Heart left ventricle (tissue), 16 donors: ENCODE data around the gene TTC27. TPM values are rescaled to one million over a fixed set of nuclear protein-coding genes. Genes with fewer than 3 reads are reported as not detected.

ENCODE experiments used
- ATAC-seq, 4 donors: fragments of 200-7000 bp; cut with Tn5 transposase; one replicate each; pipeline ENCODE4 v1.9.1; 2020 to 2022; ENCODE audit warnings: moderate library complexity in 4 of 4, mild to moderate bottlenecking in 3 of 4, moderate number of reproducible peaks in 1 of 4
- DNase-seq, 5 donors: peaks; one replicate each; pipeline ENCODE4 v3.0.0-alpha.2; 2020
- H3K27ac ChIP-seq, 12 donors: fragments of 200-600 bp; sonication (generic) in 4 of 12; one replicate each; pipeline versions ENCODE4 v1.5.0 to v1.8.0; 2016 to 2022; ENCODE audit warnings: mild to moderate bottlenecking in 2 of 12
- H3K27me3 ChIP-seq, 9 donors: fragments of 200-600 bp; sonication (generic) in 2 of 9; one replicate each; pipeline versions ENCODE4 v1.5.1 to v1.8.0; 2016 to 2022; ENCODE audit warnings: mild to moderate bottlenecking in 3 of 9
- H3K36me3 ChIP-seq, 9 donors: fragments of 200-600 bp; sonication (generic) in 2 of 9; one replicate each; pipeline versions ENCODE4 v1.5.0 to v1.8.0; 2018 to 2022; ENCODE audit warnings: mild to moderate bottlenecking in 2 of 9
- H3K4me1 ChIP-seq, 12 donors: fragments of 200-600 bp; sonication (generic) in 4 of 12; one replicate each; pipeline versions ENCODE4 v1.5.0 to v1.8.0; 2016 to 2022; ENCODE audit warnings: mild to moderate bottlenecking in 3 of 12
- H3K4me3 ChIP-seq, 12 donors: fragments of 200-600 bp; sonication (generic) in 4 of 12; one replicate each; pipeline versions ENCODE4 v1.5.0 to v1.8.0; 2017 to 2022; ENCODE audit warnings: mild to moderate bottlenecking in 9 of 12, moderate library complexity in 4 of 12
- H3K9me3 ChIP-seq, 12 donors: fragments of 200-600 bp; sonication (generic) in 4 of 12; one replicate each; pipeline versions ENCODE4 v1.5.0 to v1.8.0; 2016 to 2022; ENCODE audit warnings: mild to moderate bottlenecking in 1 of 12
- POLR2A ChIP-seq, 2 donors: fragments of 450-650 bp; IDR thresholded peaks; one replicate each; pipeline ENCODE4 v1.6.1; 2017; ENCODE audit warnings: antibody characterized with exemption in 2 of 2, mild to moderate bottlenecking in 2 of 2, moderate library complexity in 2 of 2
- WGBS, 4 donors: extraction: QIAGEN DNeasy Blood & Tissue Kit in 2 of 4; methylation state at CpG; one replicate each; pipeline versions ENCODE4 v1.1.5 to v1.1.7; 2013 to 2018; 5-methylcytosine and 5-hydroxymethylcytosine counted together
- intact Hi-C, 10 donors: fragments of 100-400 bp; cut with DNase I; formaldehyde crosslinking; loops; one replicate each; pipeline versions ENCODE4 v1.11.1 to v1.14.2; 2022
- polyA plus RNA-seq, 2 donors: library from polyadenylated mRNA; stranded (reverse); fragments of 200-250 nt; gene quantifications; one replicate each; pipeline ENCODE4 v1.2.3, GENCODE V29; 2013
- total RNA-seq, 9 donors: library from RNA; depleted of rRNA in 2 of 9; stranded (reverse); fragments of >200 nt in 2 of 9; fragmentation: NEBNext Ultra II Directional in 3 of 9; extraction: Animal tissue kit (Norgen Biotek cat#: 25700) in 3 of 9; gene quantifications; one replicate each; pipeline versions ENCODE4 v1.1.0 to v1.2.4, GENCODE V29; 2016 to 2023
- TF ChIP-seq, protein P1 (sequence below), 12 donors: fragments of 200-600 bp; sonication (generic) in 4 of 12; IDR thresholded peaks; one replicate each; pipeline versions ENCODE4 v1.5.0 to v1.8.0; 2018 to 2022; ENCODE audit warnings: antibody characterized with exemption in 12 of 12, mild to moderate bottlenecking in 5 of 12
- donor health status: ischemic (EF 13 %, LVEDD 7.1; RV severe dilation, severe dysfunction).
- donor health status: healthy with polysubstance abuse.
- donor health status: DM: no; HTN: yes; CAD: no.
- donor health status: DM: no; HTN: no; CAD: no.
- donor health status: ischemic (EF 25% LVEDD 6.9; RV normal size, moderate dysfunction).
- donor health status: ischemic (EF 25% LVEDD 5.7; RV mildly dilated, moderate dysfunction).
- donor health status: healthy.
- donor health status: DM: yes; HTN: yes; CAD: no.
- donor health status: ischemic (EF 35%, LVEDD 5.7; RV mildly dilated, moderate dysfunction).
- donor health status: nonischemic (EF 11% LVEDD 7.7; RV severe dilation, severe dysfunction).
- donor health status: DM: yes; HTN: yes; CAD: no.
- donor health status: PGD.
- donor health status: ischemic (EF 29% LVEDD 5.4; RV normal size, mild dysfunction).
- donor health status: nonischemic (EF 23%, LVEDD 6.1; RV moderate dilation, normal function).

Gene TTC27
- total and polyA plus RNA-seq, 11 donors: 5.2 to 18.1 (median 11.0) TPM

DNA sequence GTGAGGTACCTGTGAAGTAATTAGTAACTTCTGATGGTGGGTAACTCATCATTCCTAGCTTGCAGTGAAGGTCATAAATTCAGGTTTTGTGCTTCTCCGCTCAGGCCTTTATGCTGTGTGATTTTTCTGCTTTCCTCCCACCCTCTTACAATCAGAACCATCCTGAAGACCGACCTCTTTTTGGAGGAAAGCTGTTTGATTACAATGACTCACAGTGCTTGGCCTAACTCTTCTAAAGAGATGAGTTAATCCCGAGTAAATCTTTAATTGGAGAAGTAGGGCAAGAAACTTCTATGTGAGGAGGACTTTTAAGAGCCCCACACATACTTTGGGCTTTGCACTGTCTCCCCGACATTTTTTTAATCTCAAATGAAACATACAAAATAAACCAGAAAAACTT is 53.1 kb downstream of the TTC27 start:
- intact Hi-C loops: no loop called here

DNA sequence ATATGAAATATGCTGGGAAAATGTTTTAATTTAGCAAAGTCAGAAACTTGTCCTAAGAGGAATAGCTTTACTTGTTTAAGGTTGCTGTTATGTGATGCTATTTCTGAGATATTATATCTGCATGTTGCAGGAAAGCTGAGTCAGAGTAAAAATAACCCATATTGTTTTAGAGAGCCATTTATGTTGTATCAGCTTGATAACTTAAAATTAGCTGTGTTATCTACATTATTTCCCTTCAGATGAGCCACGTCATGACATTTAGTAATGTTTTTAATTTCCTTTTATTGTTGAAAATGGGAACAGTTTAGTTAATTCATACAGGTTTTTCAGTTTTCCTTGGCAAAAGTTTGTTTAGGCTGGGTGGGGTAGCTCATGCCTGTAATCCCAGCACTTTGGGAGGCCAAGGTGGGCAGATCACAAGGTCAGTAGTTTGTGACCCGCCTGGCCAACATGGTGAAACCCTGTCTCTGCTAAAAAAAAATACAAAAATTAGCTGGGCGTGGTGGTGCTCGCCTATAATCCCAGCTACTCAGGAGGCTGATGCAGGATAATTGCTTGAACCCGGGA is 55.8 kb downstream of the TTC27 start:
- intact Hi-C loops: no loop called here
- H3K4me1 ChIP-seq: peaks cover 0 to 9% (median 0%) of the 10 kb centered on the region in 12 donors
- no peaks in the 10 kb centered on the region for H3K27me3 ChIP-seq
- H3K36me3 ChIP-seq: peaks cover 0 to 31% (median 20%) of the 10 kb centered on the region in 9 donors
- peak overlapping the region in 1 of 12 donors; percentile 8 for H3K27ac ChIP-seq
- TF ChIP-seq POLR2A (IDR thresholded peaks at IDR 0.05): no peak
- TF ChIP-seq, protein P1, sequence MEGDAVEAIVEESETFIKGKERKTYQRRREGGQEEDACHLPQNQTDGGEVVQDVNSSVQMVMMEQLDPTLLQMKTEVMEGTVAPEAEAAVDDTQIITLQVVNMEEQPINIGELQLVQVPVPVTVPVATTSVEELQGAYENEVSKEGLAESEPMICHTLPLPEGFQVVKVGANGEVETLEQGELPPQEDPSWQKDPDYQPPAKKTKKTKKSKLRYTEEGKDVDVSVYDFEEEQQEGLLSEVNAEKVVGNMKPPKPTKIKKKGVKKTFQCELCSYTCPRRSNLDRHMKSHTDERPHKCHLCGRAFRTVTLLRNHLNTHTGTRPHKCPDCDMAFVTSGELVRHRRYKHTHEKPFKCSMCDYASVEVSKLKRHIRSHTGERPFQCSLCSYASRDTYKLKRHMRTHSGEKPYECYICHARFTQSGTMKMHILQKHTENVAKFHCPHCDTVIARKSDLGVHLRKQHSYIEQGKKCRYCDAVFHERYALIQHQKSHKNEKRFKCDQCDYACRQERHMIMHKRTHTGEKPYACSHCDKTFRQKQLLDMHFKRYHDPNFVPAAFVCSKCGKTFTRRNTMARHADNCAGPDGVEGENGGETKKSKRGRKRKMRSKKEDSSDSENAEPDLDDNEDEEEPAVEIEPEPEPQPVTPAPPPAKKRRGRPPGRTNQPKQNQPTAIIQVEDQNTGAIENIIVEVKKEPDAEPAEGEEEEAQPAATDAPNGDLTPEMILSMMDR (IDR thresholded peaks at IDR 0.05): no peak
- H3K9me3 ChIP-seq: no peaks in the 10 kb centered on the region
- ATAC-seq (peak in 3 of 4 donors; percentile 49 to 62 (median 59)), DNase-seq (peak in 1 of 5 donors; percentile 8)
- H3K4me3 ChIP-seq: no peak overlapping the region
- WGBS, 4 donors: 69 to 75% (median 72%) methylated on average over 5 of the region's 5 CpGs

More for the DNA sequence above, 53.1 kb downstream of the TTC27 start:
- ATAC-seq (no peak), DNase-seq (no peak)
- Histone ChIP-seq H3K27me3 (no peaks in the 10 kb centered on the region), H3K36me3 (peaks cover 0 to 48% (median 21%) of the 10 kb centered on the region in 9 donors), H3K4me3 (no peak overlapping the region), H3K4me1 (peaks cover 0 to 9% (median 0%) of the 10 kb centered on the region in 12 donors), H3K27ac (no peak overlapping the region), H3K9me3 (no peaks in the 10 kb centered on the region)
- TF ChIP-seq, protein P1 (IDR thresholded peaks at IDR 0.05): no peak
- TF ChIP-seq POLR2A (IDR thresholded peaks at IDR 0.05): no peak
- WGBS, 4 donors: 84 to 88% (median 86%) methylated on average over 4 of the region's 4 CpGs

DNA sequence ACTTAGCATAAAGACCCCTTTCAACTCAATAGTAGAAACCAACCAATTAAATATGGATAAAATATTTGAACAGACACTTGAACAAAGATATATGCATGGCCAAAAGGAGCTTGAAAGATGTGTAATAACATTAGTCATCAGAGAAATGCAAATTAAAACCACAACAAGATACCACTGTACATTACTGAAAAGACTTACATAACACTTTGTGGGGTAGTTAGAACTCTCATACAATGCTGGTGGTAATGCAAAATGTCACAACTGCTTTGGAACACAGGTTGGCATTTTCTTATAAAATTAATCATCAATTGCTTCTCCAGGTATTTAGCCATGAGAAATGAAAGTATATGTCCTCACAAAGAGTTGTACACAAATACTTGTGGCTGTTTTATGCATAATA is 60.7 kb downstream of the TTC27 start:
- H3K4me3 ChIP-seq: no peak overlapping the region

DNA sequence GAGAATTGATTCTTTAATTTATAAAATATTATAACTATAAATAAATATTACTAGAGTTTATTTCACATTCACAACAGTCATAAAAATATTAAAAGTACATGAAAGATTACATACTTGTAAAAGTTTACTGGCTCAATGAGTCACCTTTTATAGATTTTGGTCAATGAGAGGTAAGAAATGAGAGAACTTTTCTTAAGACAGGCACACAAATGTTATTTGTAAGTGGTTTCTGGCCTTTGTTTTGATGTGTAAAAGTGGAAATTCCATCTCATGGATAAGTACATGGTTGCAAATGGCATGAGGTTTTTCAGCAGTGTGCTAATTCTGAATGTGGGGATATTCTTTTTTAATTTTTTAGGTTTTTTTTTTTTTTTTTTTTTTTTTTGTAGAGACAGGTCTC is 63.8 kb downstream of the TTC27 start:
- ATAC-seq (no peak), DNase-seq (no peak)
- TF ChIP-seq, protein P1 (IDR thresholded peaks at IDR 0.05): no peak
- TF ChIP-seq POLR2A (IDR thresholded peaks at IDR 0.05): no peak
- no peaks in the 10 kb centered on the region for H3K4me1 ChIP-seq
- peaks cover 0 to 10% (median 0%) of the 10 kb centered on the region in 9 donors for H3K36me3 ChIP-seq
- intact Hi-C loops: no loop called here
- H3K27me3 ChIP-seq: no peaks in the 10 kb centered on the region
- H3K4me3 ChIP-seq: no peak overlapping the region
- no peaks in the 10 kb centered on the region for H3K9me3 ChIP-seq
- no peak overlapping the region for H3K27ac ChIP-seq

More for the DNA sequence above, 60.7 kb downstream of the TTC27 start:
- no peak for ATAC-seq
- Histone ChIP-seq H3K4me1 (peaks cover 0 to 3% (median 0%) of the 10 kb centered on the region in 12 donors), H3K27me3 (no peaks in the 10 kb centered on the region), H3K9me3 (no peaks in the 10 kb centered on the region), H3K36me3 (peaks cover 0 to 16% (median 6%) of the 10 kb centered on the region in 9 donors), H3K27ac (no peak overlapping the region)
- intact Hi-C loops: no loop called here
- DNase-seq: no peak
- TF ChIP-seq, protein P1 (IDR thresholded peaks at IDR 0.05): no peak
- TF ChIP-seq POLR2A (IDR thresholded peaks at IDR 0.05): no peak
